Measurements from ENCODE around the gene VCX3B. TPM values are rescaled to one million over a fixed set of nuclear protein-coding genes. Genes with fewer than 3 reads are reported as not detected.

The VCX3B gene
- total RNA-seq, 1 donor from 2014 or later = not detected

DNA sequence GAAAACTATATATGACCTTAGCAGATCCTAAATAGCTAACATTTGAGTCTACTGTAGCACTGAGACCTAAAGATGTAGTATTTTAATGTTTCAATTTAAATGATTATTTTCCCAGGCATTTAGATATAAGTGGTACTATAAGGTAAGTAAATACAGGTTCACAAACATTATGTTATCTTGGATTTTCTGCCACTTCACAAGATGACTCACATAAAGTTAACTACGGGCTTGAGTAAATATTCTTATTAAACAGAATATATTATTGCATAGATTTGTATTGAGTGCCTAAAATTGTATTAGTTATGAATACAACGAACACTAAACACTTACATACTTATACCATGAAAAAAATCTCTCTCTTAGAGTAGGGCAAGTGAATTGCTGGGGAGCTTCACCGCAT is 34.2 kb upstream of the VCX3B start:
- H3K36me3 ChIP-seq = no peaks in the 10 kb centered on the region
- TF ChIP-seq, protein P1, sequence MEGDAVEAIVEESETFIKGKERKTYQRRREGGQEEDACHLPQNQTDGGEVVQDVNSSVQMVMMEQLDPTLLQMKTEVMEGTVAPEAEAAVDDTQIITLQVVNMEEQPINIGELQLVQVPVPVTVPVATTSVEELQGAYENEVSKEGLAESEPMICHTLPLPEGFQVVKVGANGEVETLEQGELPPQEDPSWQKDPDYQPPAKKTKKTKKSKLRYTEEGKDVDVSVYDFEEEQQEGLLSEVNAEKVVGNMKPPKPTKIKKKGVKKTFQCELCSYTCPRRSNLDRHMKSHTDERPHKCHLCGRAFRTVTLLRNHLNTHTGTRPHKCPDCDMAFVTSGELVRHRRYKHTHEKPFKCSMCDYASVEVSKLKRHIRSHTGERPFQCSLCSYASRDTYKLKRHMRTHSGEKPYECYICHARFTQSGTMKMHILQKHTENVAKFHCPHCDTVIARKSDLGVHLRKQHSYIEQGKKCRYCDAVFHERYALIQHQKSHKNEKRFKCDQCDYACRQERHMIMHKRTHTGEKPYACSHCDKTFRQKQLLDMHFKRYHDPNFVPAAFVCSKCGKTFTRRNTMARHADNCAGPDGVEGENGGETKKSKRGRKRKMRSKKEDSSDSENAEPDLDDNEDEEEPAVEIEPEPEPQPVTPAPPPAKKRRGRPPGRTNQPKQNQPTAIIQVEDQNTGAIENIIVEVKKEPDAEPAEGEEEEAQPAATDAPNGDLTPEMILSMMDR (IDR thresholded peaks at IDR 0.05) = no peak
- TF ChIP-seq EZH2phosphoT487 (IDR thresholded peaks at IDR 0.05) (no peak), EZH2 (IDR thresholded peaks at IDR 0.05) (no peak)
- H3F3A ChIP-seq (ENCODE audit: low read depth) = peaks cover 10% of the 10 kb centered on the region
- no peaks in the 10 kb centered on the region for H3K27me3 ChIP-seq
- Mint-ChIP-seq H3K4me3 (no peak overlapping the region), H3K9me3 (no peaks in the 10 kb centered on the region), H3K27ac (no peak overlapping the region), H3K36me3 (no peaks in the 10 kb centered on the region), H3K27me3 (ENCODE audit: insufficient read depth, low read depth) (peaks cover 2% of the 10 kb centered on the region), H3K4me1 (no peaks in the 10 kb centered on the region)
- H2AFZ ChIP-seq (replicated peaks) = no peak overlapping the region
- no peaks in the 10 kb centered on the region for H3K79me2 ChIP-seq (ENCODE audit: low read depth)
- H3K27ac ChIP-seq = no peak overlapping the region
- H3K4me2 ChIP-seq = no peak overlapping the region
- no peak overlapping the region for H3K4me3 ChIP-seq
- H3K4me1 ChIP-seq = no peaks in the 10 kb centered on the region
- H3K9ac ChIP-seq = no peak overlapping the region
- no peaks in the 10 kb centered on the region for H4K20me1 ChIP-seq (ENCODE audit: low read depth)
- peaks cover 12% of the 10 kb centered on the region for H3K9me3 ChIP-seq (ENCODE audit: low read depth)
- no peak for DNase-seq (ENCODE audit: low spot score)

DNA sequence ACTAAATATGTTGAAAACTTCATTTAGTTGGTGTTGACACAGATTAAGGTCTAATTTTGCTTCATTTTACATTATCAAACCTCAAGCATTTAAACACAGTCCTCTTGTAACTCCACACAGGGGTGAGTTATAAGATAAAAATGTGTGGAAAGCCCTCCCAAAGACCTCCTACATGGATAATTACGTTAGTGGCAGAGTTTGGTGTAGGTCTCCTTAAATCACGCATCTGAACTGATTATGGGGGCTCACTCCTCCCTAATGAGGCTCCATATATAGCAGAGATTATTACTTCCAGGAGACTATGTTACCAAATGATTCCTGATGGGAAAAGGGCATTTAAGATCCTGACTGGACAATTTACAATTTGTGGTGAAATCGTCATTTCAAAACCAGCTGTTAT is 32.2 kb upstream of the VCX3B start:
- no peak overlapping the region for H2AFZ ChIP-seq (replicated peaks)
- no peak for DNase-seq (ENCODE audit: low spot score)
- H3F3A ChIP-seq (ENCODE audit: low read depth) = peaks cover 6% of the 10 kb centered on the region
- no peaks in the 10 kb centered on the region for H3K36me3 Mint-ChIP-seq
- no peak overlapping the region for H3K27ac ChIP-seq
- H3K9me3 ChIP-seq (ENCODE audit: low read depth) = peaks cover 12% of the 10 kb centered on the region
- H4K20me1 ChIP-seq (ENCODE audit: low read depth) = no peaks in the 10 kb centered on the region
- TF ChIP-seq EZH2phosphoT487 (IDR thresholded peaks at IDR 0.05) (no peak), EZH2 (IDR thresholded peaks at IDR 0.05) (no peak)
- TF ChIP-seq, protein P1 (IDR thresholded peaks at IDR 0.05) = no peak
- no peak overlapping the region for H3K4me3 Mint-ChIP-seq
- H3K4me1 Mint-ChIP-seq = no peaks in the 10 kb centered on the region
- no peaks in the 10 kb centered on the region for H3K9me3 Mint-ChIP-seq
- no peak overlapping the region for H3K27ac Mint-ChIP-seq
- H3K4me1 ChIP-seq = no peaks in the 10 kb centered on the region
- no peak overlapping the region for H3K4me2 ChIP-seq
- no peaks in the 10 kb centered on the region for H3K79me2 ChIP-seq (ENCODE audit: low read depth)
- no peaks in the 10 kb centered on the region for H3K36me3 ChIP-seq
- no peaks in the 10 kb centered on the region for H3K27me3 Mint-ChIP-seq (ENCODE audit: insufficient read depth, low read depth)
- no peaks in the 10 kb centered on the region for H3K27me3 ChIP-seq
- H3K4me3 ChIP-seq = no peak overlapping the region
- H3K9ac ChIP-seq = no peak overlapping the region

DNA sequence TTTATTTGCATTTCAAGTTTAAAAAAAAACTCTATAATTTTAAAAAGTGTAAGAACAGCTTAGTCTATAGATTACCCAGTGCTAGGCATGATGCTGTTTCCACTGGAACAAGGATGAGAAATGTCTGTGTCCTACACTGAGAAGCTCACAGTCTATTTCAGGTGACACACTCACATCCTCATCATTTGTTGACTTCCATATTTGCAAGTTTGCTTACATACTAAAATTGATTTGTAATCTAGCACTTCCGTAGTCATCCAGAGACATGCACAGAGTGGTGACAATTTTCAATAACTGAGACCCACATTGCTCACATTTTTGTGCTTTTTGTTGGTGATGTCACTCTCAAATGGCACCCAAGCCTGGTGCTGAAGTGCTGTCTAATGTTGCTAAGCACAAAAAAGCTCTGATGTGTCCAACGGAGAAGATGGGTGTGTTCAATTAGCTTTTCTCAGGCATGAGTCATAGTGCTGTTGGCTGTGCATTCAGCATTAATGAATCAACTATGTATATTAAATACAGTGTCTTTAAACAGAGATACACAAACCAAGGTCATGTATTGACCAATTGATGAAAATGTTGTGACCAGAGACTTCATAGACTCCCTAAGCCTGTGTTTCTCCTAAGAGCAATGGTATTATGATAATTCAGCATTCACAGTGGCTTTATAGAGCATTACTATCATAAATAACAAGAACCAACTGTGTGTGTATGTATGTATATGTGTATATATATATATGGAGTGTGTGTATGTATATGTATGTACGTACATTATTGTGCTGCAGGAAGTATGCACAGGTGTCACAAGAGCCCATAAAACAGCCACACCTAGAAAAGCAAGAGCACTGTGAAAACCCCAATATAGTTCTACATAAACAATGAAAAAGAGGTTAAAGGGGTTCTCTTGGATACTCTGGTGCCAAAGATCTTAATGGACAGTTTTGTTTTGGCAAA is 31.2 kb upstream of the VCX3B start:
- no peaks in the 10 kb centered on the region for H3K9me3 Mint-ChIP-seq
- no peaks in the 10 kb centered on the region for H3K79me2 ChIP-seq (ENCODE audit: low read depth)
- no peak overlapping the region for H2AFZ ChIP-seq (replicated peaks)
- H3K27me3 Mint-ChIP-seq (ENCODE audit: insufficient read depth, low read depth) = no peaks in the 10 kb centered on the region
- no peaks in the 10 kb centered on the region for H4K20me1 ChIP-seq (ENCODE audit: low read depth)
- no peaks in the 10 kb centered on the region for H3K36me3 Mint-ChIP-seq
- no peak overlapping the region for H3K4me3 ChIP-seq
- no peaks in the 10 kb centered on the region for H3F3A ChIP-seq (ENCODE audit: low read depth)
- no peaks in the 10 kb centered on the region for H3K4me1 Mint-ChIP-seq
- DNase-seq (ENCODE audit: low spot score) = no peak
- H3K27ac Mint-ChIP-seq = no peak overlapping the region
- H3K4me3 Mint-ChIP-seq = no peak overlapping the region
- H3K4me1 ChIP-seq = no peaks in the 10 kb centered on the region
- H3K4me2 ChIP-seq = no peak overlapping the region
- TF ChIP-seq EZH2 (IDR thresholded peaks at IDR 0.05) = no peak
- no peak for TF ChIP-seq EZH2phosphoT487 (IDR thresholded peaks at IDR 0.05)
- TF ChIP-seq, protein P1 (IDR thresholded peaks at IDR 0.05) = no peak
- H3K36me3 ChIP-seq = no peaks in the 10 kb centered on the region
- H3K9me3 ChIP-seq (ENCODE audit: low read depth) = peaks cover 7% of the 10 kb centered on the region
- H3K27ac ChIP-seq = no peak overlapping the region
- H3K9ac ChIP-seq = no peak overlapping the region
- H3K27me3 ChIP-seq = no peaks in the 10 kb centered on the region
